Ectodermal cell (in vitro differentiated cells): ENCODE results near the gene NYAP2.

Source experiments
- H3K27ac ChIP-seq: 2 replicates; pipeline ENCODE4 v1.7.0; 2013; ENCODE audit warnings: mild to moderate bottlenecking, low read depth, low read length; ENCODE audit not compliant: insufficient read depth, poor library complexity, severe bottlenecking
- H3K27me3 ChIP-seq: 2 replicates; pipeline ENCODE4 v1.7.0; 2013; ENCODE audit warnings: mild to moderate bottlenecking, low read length; ENCODE audit not compliant: insufficient read depth, control insufficient read depth, poor library complexity, severe bottlenecking
- H3K36me3 ChIP-seq: one replicate; pipeline ENCODE4 v1.7.0; 2013; ENCODE audit warnings: low read length; ENCODE audit not compliant: control insufficient read depth, insufficient read depth
- H3K4me1 ChIP-seq: one replicate; pipeline ENCODE4 v1.7.0; 2013; ENCODE audit warnings: low read length; ENCODE audit not compliant: control insufficient read depth, insufficient read depth
- H3K4me3 ChIP-seq: 2 replicates; pipeline ENCODE4 v1.7.0; 2013; ENCODE audit warnings: low read depth, low read length, control low read depth; ENCODE audit not compliant: insufficient read depth
- H3K9me3 ChIP-seq: 2 replicates; pipeline ENCODE4 v1.7.0; 2013; ENCODE audit warnings: mild to moderate bottlenecking, low read length, moderate library complexity; ENCODE audit not compliant: control insufficient read depth
- WGBS, 2 experiments: methylation state at CpG; one replicate each; pipeline ENCODE4 v1.1.7; 2013; ENCODE audit warnings: missing lambda C conversion rate in 2 of 2; 5-methylcytosine and 5-hydroxymethylcytosine counted together

The NYAP2 gene

GRCh38 chr2:225678792-225679191 is 279.3 kb downstream of the NYAP2 start:
- Histone ChIP-seq H3K4me1 (peaks cover 5% of the 10 kb centered on the region), H3K27ac (no peak overlapping the region), H3K36me3 (no peaks in the 10 kb centered on the region), H3K4me3 (no peak overlapping the region), H3K9me3 (no peaks in the 10 kb centered on the region), H3K27me3 (no peaks in the 10 kb centered on the region)

DNA sequence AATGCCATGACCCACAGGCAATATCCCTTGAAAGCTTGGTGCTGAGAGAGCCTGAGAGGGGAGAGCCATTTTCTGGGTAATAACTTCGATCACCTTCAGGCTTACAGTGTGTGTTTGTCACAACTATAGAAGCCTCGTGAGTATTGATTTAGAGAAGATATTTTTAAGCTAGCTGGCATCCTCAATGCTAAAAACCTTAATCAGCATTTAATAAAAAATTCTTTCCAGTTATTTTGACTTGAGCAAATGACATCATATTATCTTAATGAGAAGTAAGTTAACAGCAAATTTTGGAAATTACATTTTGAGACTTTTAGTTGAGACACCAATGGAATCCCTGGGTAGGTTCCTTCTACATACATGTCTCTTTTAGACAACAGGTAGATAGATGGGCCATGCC is 283.7 kb downstream of the NYAP2 start:
- H3K9me3 ChIP-seq, result no peaks in the 10 kb centered on the region
- H3K4me3 ChIP-seq, result no peak overlapping the region
- no peaks in the 10 kb centered on the region for H3K36me3 ChIP-seq
- no peaks in the 10 kb centered on the region for H3K4me1 ChIP-seq
- H3K27ac ChIP-seq, result no peak overlapping the region
- H3K27me3 ChIP-seq, result no peaks in the 10 kb centered on the region
- 87 to 88% methylated on average over 1 to 2 of the region's 2 CpGs for WGBS, 2 experiments

GRCh38 chr2:225690153-225690552 is 290.6 kb downstream of the NYAP2 start:
- Histone ChIP-seq H3K9me3 (no peaks in the 10 kb centered on the region), H3K4me1 (no peaks in the 10 kb centered on the region), H3K27me3 (no peaks in the 10 kb centered on the region), H3K36me3 (no peaks in the 10 kb centered on the region), H3K4me3 (no peak overlapping the region), H3K27ac (no peak overlapping the region)
- 80% methylated on average over 1 of the region's 1 CpG; no CpG with 5 or more reads in 1 of the 2 experiments for WGBS, 2 experiments

GRCh38 chr2:225691711-225692110 is 292.2 kb downstream of the NYAP2 start:
- no peaks in the 10 kb centered on the region for H3K4me1 ChIP-seq
- H3K4me3 ChIP-seq, result no peak overlapping the region
- 93 to 94% methylated on average over 3 of the region's 3 CpGs for WGBS, 2 experiments
- H3K27ac ChIP-seq, result no peak overlapping the region
- no peaks in the 10 kb centered on the region for H3K9me3 ChIP-seq
- no peaks in the 10 kb centered on the region for H3K27me3 ChIP-seq
- no peaks in the 10 kb centered on the region for H3K36me3 ChIP-seq

DNA sequence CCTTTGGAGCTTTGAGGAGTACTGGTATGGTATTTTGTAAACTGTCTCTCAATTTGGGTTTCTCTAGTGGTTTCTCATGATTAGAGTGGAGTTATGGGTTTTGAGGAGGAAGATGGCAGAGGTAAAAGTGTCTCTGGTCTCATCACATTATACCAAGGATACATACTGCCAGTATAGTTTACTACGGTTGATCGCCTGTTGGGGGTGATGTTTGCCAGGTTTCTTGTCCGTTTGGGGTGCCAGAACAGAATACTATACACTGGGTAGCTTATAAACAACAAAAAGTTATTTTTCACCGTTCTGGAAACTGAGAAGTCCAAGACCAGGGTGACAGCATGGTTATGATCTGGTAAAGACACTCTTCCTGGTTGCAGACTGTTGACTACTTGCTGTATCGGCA is 293.7 kb downstream of the NYAP2 start:
- H3K4me1 ChIP-seq, result no peaks in the 10 kb centered on the region
- WGBS, 2 experiments, result 89 to 90% methylated on average over 5 of the region's 5 CpGs
- H3K27ac ChIP-seq, result no peak overlapping the region

GRCh38 chr2:225694664-225695063 is 295.2 kb downstream of the NYAP2 start:
- Histone ChIP-seq H3K27me3 (no peaks in the 10 kb centered on the region), H3K4me1 (no peaks in the 10 kb centered on the region), H3K9me3 (no peaks in the 10 kb centered on the region), H3K27ac (no peak overlapping the region), H3K4me3 (no peak overlapping the region), H3K36me3 (no peaks in the 10 kb centered on the region)

More for the DNA sequence above, 293.7 kb downstream of the NYAP2 start:
- no peaks in the 10 kb centered on the region for H3K9me3 ChIP-seq
- H3K27me3 ChIP-seq, result no peaks in the 10 kb centered on the region
- H3K36me3 ChIP-seq, result no peaks in the 10 kb centered on the region
- H3K4me3 ChIP-seq, result no peak overlapping the region

GRCh38 chr2:225697936-225698335 is 298.4 kb downstream of the NYAP2 start:
- Histone ChIP-seq H3K36me3 (no peaks in the 10 kb centered on the region), H3K27me3 (no peaks in the 10 kb centered on the region), H3K4me1 (no peaks in the 10 kb centered on the region), H3K9me3 (no peaks in the 10 kb centered on the region), H3K4me3 (no peak overlapping the region), H3K27ac (no peak overlapping the region)
- 94 to 95% methylated on average over 2 of the region's 2 CpGs for WGBS, 2 experiments
